ENCODE results near the gene HOXA11.

HOXA11 gene

GRCh38 chr7:27132978-27133377, 52.1 kb downstream of the HOXA11 start (continued):
- no peak for TF ChIP-seq ARNTL (CRISPR knock-in tag; IDR thresholded peaks at IDR 0.05; ENCODE audit: borderline replicate concordance, low read depth)

- no peak for ATAC-seq
- TF ChIP-seq CREB5 (CRISPR knock-in tag; IDR thresholded peaks at IDR 0.05; ENCODE audit: low read depth) (no peak), PATZ1 (CRISPR knock-in tag; IDR thresholded peaks at IDR 0.05; ENCODE audit: borderline replicate concordance) (no peak)
Measured at GRCh38 chr7:27132214-27132613, 52.8 kb downstream of the HOXA11 start.

GRCh38 chr7:27131390-27131819, 53.6 kb downstream of the HOXA11 start:
- ATAC-seq: no peak
- TF ChIP-seq TCF4 (CRISPR knock-in tag; IDR thresholded peaks at IDR 0.05; ENCODE audit: borderline replicate concordance) (no peak), CSDC2 (CRISPR knock-in tag; IDR thresholded peaks at IDR 0.05) (no peak), RARB (CRISPR knock-in tag; IDR thresholded peaks at IDR 0.05) (no peak), ZNF565 (CRISPR knock-in tag; conservative IDR thresholded peaks at IDR 0.05; ENCODE audit: low read depth) (no peak)
- TF ChIP-seq, protein P1, sequence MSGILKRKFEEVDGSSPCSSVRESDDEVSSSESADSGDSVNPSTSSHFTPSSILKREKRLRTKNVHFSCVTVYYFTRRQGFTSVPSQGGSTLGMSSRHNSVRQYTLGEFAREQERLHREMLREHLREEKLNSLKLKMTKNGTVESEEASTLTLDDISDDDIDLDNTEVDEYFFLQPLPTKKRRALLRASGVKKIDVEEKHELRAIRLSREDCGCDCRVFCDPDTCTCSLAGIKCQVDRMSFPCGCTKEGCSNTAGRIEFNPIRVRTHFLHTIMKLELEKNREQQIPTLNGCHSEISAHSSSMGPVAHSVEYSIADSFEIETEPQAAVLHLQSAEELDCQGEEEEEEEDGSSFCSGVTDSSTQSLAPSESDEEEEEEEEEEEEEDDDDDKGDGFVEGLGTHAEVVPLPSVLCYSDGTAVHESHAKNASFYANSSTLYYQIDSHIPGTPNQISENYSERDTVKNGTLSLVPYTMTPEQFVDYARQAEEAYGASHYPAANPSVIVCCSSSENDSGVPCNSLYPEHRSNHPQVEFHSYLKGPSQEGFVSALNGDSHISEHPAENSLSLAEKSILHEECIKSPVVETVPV (CRISPR knock-in tag; IDR thresholded peaks at IDR 0.05): no peak

All from SK-N-SH treated with all-trans-retinoic acid at 6 μM for 48 hours (cell line).